Transverse colon (tissue), 4 donors: Measurements from ENCODE around the gene NBEAL2. TPM values are rescaled to one million over a fixed set of nuclear protein-coding genes. Genes with fewer than 3 reads are reported as not detected.
A peak's percentile ranks its signal among the peaks of the same experiment; 100 is the strongest.
"Not testable (repeated sequence)": the region's sequence is repeated elsewhere in the genome, so short reads cannot be mapped to it uniquely, and the experiment has no call there.

Experiments used
- DNase-seq: peaks from one replicate; pipeline ENCODE4 v3.0.0-alpha.2; 2019
- H3K27ac ChIP-seq, 4 donors: fragments of 200-600 bp; sonication (generic); 2 replicates each; pipeline ENCODE4 v1.5.1; 2016 to 2018; ENCODE audit warnings: inconsistent platforms in 4 of 4
- H3K27me3 ChIP-seq: fragments of 200-600 bp; sonication (generic); 2 replicates; pipeline ENCODE4 v1.5.1; 2017; ENCODE audit warnings: inconsistent platforms
- H3K36me3 ChIP-seq, 4 donors: fragments of 200-600 bp; sonication (generic); 2 replicates each; pipeline ENCODE4 v1.5.1; 2017 to 2019; ENCODE audit warnings: inconsistent platforms in 4 of 4
- H3K4me1 ChIP-seq, 4 donors: fragments of 200-600 bp; sonication (generic); 2 replicates each; pipeline ENCODE4 v1.5.1; 2017 to 2020; ENCODE audit warnings: inconsistent platforms in 4 of 4
- H3K4me3 ChIP-seq, 4 donors: fragments of 200-600 bp; sonication (generic); 1 replicate in 1 of 4; 2 replicates in 3 of 4; pipeline versions ENCODE4 v1.5.1 to v1.6.1; 2017 to 2019; ENCODE audit warnings: inconsistent platforms in 4 of 4
- H3K9me3 ChIP-seq, 2 donors: fragments of 200-600 bp; sonication (generic); 2 replicates each; pipeline ENCODE4 v1.5.1; 2017 to 2019; ENCODE audit warnings: inconsistent platforms in 2 of 2
- CTCF ChIP-seq, 5 experiments: fragments of 200-600 bp in 3 of 5; fragments of 450-650 bp in 2 of 5; sonication (generic) in 3 of 5; IDR thresholded peaks; 1 replicate in 2 of 5; 2 replicates in 3 of 5; pipeline ENCODE4 v1.5.1; 2016 to 2017; ENCODE audit warnings: antibody characterized with exemption in 5 of 5, inconsistent platforms in 3 of 5, mild to moderate bottlenecking in 2 of 5, moderate library complexity in 1 of 5
- EP300 ChIP-seq: sonication (generic); formaldehyde crosslinking; IDR thresholded peaks from one replicate; pipeline ENCODE4 v1.6.1; 2017; ENCODE audit warnings: antibody characterized with exemption, low read depth
- POLR2A ChIP-seq: fragments of 450-650 bp; IDR thresholded peaks from one replicate; pipeline ENCODE4 v1.6.1; 2016; ENCODE audit warnings: antibody characterized with exemption, mild to moderate bottlenecking, moderate library complexity
- POLR2AphosphoS5 ChIP-seq, 3 donors: sonication (generic); formaldehyde crosslinking; IDR thresholded peaks; one replicate each; pipeline ENCODE4 v1.6.1; 2016; ENCODE audit warnings: antibody characterized with exemption in 3 of 3
- WGBS, 2 donors: methylation state at CpG; one replicate each; pipeline ENCODE4 v1.1.5; 2018; ENCODE audit warnings: low coverage in 1 of 2; 5-methylcytosine and 5-hydroxymethylcytosine counted together
- in situ Hi-C, 4 donors: fragments of 200-750 bp; cut with MboI; loops; one replicate each; pipeline versions ENCODE4 v1.15.0 to v1.15.1; 2017; ENCODE audit warnings: low sequenced_read_pairs in 3 of 4, low pct_ligation_motif_present in 1 of 4, low pct_unique_long_range_greater_than_20kb in 1 of 4
- intact Hi-C: fragments of 100-400 bp; cut with DNase I; formaldehyde crosslinking; loops from one replicate; pipeline ENCODE4 v1.15.1; 2023; ENCODE audit warnings: low total_unique reads
- total RNA-seq, 4 donors: library from RNA; depleted of rRNA; stranded (reverse); fragments of >200 nt; gene quantifications; one replicate each; pipeline ENCODE4 v1.1.0, GENCODE V29; 2016

NBEAL2 gene
- total RNA-seq, 4 donors from 2014 or later, result 81.1 to 163 (median 122) TPM

- no peak for TF ChIP-seq EP300
- TF ChIP-seq POLR2A, result no peak
- TF ChIP-seq CTCF (IDR thresholded peaks at IDR 0.05), result no peak
- TF ChIP-seq POLR2AphosphoS5 (IDR thresholded peaks at IDR 0.05), result no peak
- DNase-seq, result no peak
- H3K27ac ChIP-seq, result peak overlapping the region; percentile 1 to 74 (median 49)
- H3K27me3 ChIP-seq, result no peaks in the 10 kb centered on the region
- in situ Hi-C loops (no loop called here), intact Hi-C loops (no loop called here)
- peaks cover 52 to 76% (median 66%) of the 10 kb centered on the region in 4 donors for H3K4me1 ChIP-seq
- H3K4me3 ChIP-seq, result no peak overlapping the region
- no peaks in the 10 kb centered on the region for H3K36me3 ChIP-seq
- WGBS, 2 donors, result 28% methylated on average over 4 of the region's 4 CpGs; no CpG with 5 or more reads in 1 of the 2 donors
- no peaks in the 10 kb centered on the region for H3K9me3 ChIP-seq
Measured at GRCh38 chr3:46960081-46960701, 19.3 kb upstream of the NBEAL2 start.

DNA sequence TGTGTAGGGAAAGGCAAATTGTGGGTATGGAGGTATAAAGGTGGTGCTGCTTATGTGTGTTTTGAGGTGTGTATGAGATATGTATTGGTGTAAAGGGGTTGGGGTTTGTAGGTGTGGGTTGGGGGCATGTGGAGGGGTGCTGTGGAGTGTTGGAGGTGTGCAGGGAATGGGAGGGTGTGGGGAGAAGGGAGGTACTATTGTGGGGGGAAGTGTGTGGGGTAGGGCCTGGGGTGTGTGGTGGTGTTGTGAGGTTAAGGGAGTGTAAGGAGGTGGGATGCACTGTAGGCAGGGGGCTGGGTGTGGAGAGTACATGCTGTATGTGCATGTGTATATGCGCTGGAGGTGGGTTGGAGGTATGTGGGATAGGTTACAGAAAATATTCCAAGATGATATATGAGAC lies 18.6 kb upstream of the NBEAL2 start:
- Histone ChIP-seq H3K36me3 (no peaks in the 10 kb centered on the region), H3K4me1 (peaks cover 50 to 76% (median 63%) of the 10 kb centered on the region in 4 donors), H3K27me3 (no peaks in the 10 kb centered on the region), H3K9me3 (no peaks in the 10 kb centered on the region), H3K27ac (peak overlapping the region; percentile 1 to 74 (median 49)), H3K4me3 (no peak overlapping the region)
- in situ Hi-C loops, result no loop called here
- DNase-seq, result no peak
- intact Hi-C loops, result no loop called here
- WGBS, 2 donors, result 80 to 88% methylated on average over 1 of the region's 1 CpG
- TF ChIP-seq CTCF (IDR thresholded peaks at IDR 0.05) (no peak), EP300 (no peak)

GRCh38 chr3:46962427-46962826 lies 17.0 kb upstream of the NBEAL2 start:
- H3K4me1 ChIP-seq, result peaks cover 39 to 76% (median 64%) of the 10 kb centered on the region in 4 donors
- no peak overlapping the region for H3K4me3 ChIP-seq
- DNase-seq, result no peak
- no peaks in the 10 kb centered on the region for H3K36me3 ChIP-seq
- no peaks in the 10 kb centered on the region for H3K27me3 ChIP-seq
- in situ Hi-C loops (no loop called here), intact Hi-C loops (no loop called here)
- H3K9me3 ChIP-seq, result no peaks in the 10 kb centered on the region
- WGBS, 2 donors, result 100% methylated on average over 1 of the region's 1 CpG; no CpG with 5 or more reads in 1 of the 2 donors
- no peak for TF ChIP-seq CTCF (IDR thresholded peaks at IDR 0.05)
- TF ChIP-seq POLR2A, result no peak
- TF ChIP-seq POLR2AphosphoS5 (IDR thresholded peaks at IDR 0.05), result no peak
- no peak for TF ChIP-seq EP300
- no peak overlapping the region for H3K27ac ChIP-seq

GRCh38 chr3:46962990-46963389 lies 16.5 kb upstream of the NBEAL2 start:
- Histone ChIP-seq H3K4me3 (no peak overlapping the region), H3K27ac (no peak overlapping the region), H3K36me3 (no peaks in the 10 kb centered on the region), H3K4me1 (peaks cover 39 to 76% (median 62%) of the 10 kb centered on the region in 4 donors), H3K27me3 (no peaks in the 10 kb centered on the region), H3K9me3 (no peaks in the 10 kb centered on the region)
- DNase-seq, result no peak
- WGBS, 2 donors, result 86 to 87% methylated on average over 1 of the region's 1 CpG
- intact Hi-C loops (no loop called here), in situ Hi-C loops (no loop called here)
- TF ChIP-seq EP300 (no peak), POLR2A (no peak), CTCF (IDR thresholded peaks at IDR 0.05) (no peak)

GRCh38 chr3:46964038-46964590 lies 15.4 kb upstream of the NBEAL2 start:
- peaks cover 37 to 77% (median 55%) of the 10 kb centered on the region in 4 donors for H3K4me1 ChIP-seq
- H3K36me3 ChIP-seq, in situ Hi-C loops, intact Hi-C loops, H3K27me3 ChIP-seq, H3K9me3 ChIP-seq, H3K27ac ChIP-seq, DNase-seq, H3K4me3 ChIP-seq: not testable (repeated sequence)
- 91 to 100% methylated on average over 5 to 14 of the region's 36 CpGs for WGBS, 2 donors
